LHCN-M2 (cell line): ENCODE data around the gene PAGE3. TPM values are rescaled to one million over a fixed set of nuclear protein-coding genes. Genes with fewer than 3 reads are reported as not detected.

Experiments
- DNase-seq: peaks from one replicate; pipeline ENCODE4 v3.0.0-alpha.2; 2012; ENCODE audit warnings: low read depth
- polyA plus RNA-seq: library from polyadenylated mRNA; unstranded; fragments of >200 nt; gene quantifications from one replicate; pipeline ENCODE4 v1.2.1, GENCODE V29; 2012; ENCODE audit warnings: missing spikeins
- total RNA-seq: library from RNA; depleted of rRNA; stranded (reverse); fragments of >200 nt; gene quantifications from 2 replicates; pipeline ENCODE4 v1.2.3, GENCODE V29; 2014; rRNA removed

Gene PAGE3
- total RNA-seq: not detected in 2 replicates
- polyA plus RNA-seq: not detected

- DNase-seq: no peak
Observed at GRCh38 chrX:55264816-55265215, at the start of gene PAGE3. Gene PAGE3 (minus strand): TSS chrX:55264916. CDS start chrX:55263903, 1,013 bp downstream.

- no peak for DNase-seq
Observed at GRCh38 chrX:55312655-55313054, 47.9 kb upstream of the PAGE3 start.

GRCh38 chrX:55290963-55291362 is 26.2 kb upstream of the PAGE3 start:
- DNase-seq: no peak

GRCh38 chrX:55279832-55280231 is 15.1 kb upstream of the PAGE3 start:
- no peak for DNase-seq

- DNase-seq: no peak
Observed at GRCh38 chrX:55260806-55261205, 3.9 kb downstream of the PAGE3 start.

- no peak for DNase-seq
Observed at GRCh38 chrX:55253528-55253927, 11.2 kb downstream of the PAGE3 start.

- DNase-seq: no peak
Observed at GRCh38 chrX:55240788-55241340, 23.9 kb downstream of the PAGE3 start.

- no peak for DNase-seq
Observed at GRCh38 chrX:55220119-55220794, 44.5 kb downstream of the PAGE3 start, which contains the start of gene PAGE5. Gene PAGE5 (plus strand): TSS chrX:55220346. CDS start chrX:55221383, 1,037 bp downstream.

GRCh38 chrX:55213381-55213780 is 51.3 kb downstream of the PAGE3 start:
- no peak for DNase-seq

- no peak for DNase-seq
Observed at GRCh38 chrX:55210931-55211677, 53.6 kb downstream of the PAGE3 start.

Other genes with a start within 250 kb of the PAGE3 start
- not detected in 2 replicates for gene ALAS2, start 233.9 kb downstream of the PAGE3 start, total RNA-seq
- not detected in 2 replicates for gene PAGE2B, start 189.9 kb downstream of the PAGE3 start, total RNA-seq
- not detected in 2 replicates for gene PAGE2, start 175.9 kb downstream of the PAGE3 start, total RNA-seq
- gene PAGE5, start 44.6 kb downstream of the PAGE3 start, total RNA-seq: not detected in 2 replicates
- 14.8 and 19.9 TPM in 2 replicates for gene MAGEH1, start 187.2 kb upstream of the PAGE3 start, total RNA-seq
- gene USP51, start 224.9 kb upstream of the PAGE3 start, total RNA-seq: 0.77 and 1.0 TPM in 2 replicates